A549 (cell line): Measurements from ENCODE around the gene CLSTN1.

ENCODE experiments used
- BHLHE40 ChIP-seq: IDR thresholded peaks from 2 replicates; pipeline ENCODE4 v1.6.1; 2012; ENCODE audit warnings: low read depth, low read length, inconsistent platforms
- CTCF ChIP-seq: fragments of >200 bp; sonication (Bioruptor Twin); formaldehyde crosslinking; IDR thresholded peaks from 3 replicates; pipeline ENCODE4 v1.5.1; 2016
- HOXA7 ChIP-seq: fragments of 250-450 bp; sonication (Bioruptor Pico); IDR thresholded peaks from 2 replicates; pipeline ENCODE4 v1.5.0; 2020; ENCODE audit warnings: mild to moderate bottlenecking, moderate library complexity
- KDM1A ChIP-seq: fragments of 200-600 bp; sonication (generic); IDR thresholded peaks from 2 replicates; pipeline ENCODE4 v1.6.1; 2016; ENCODE audit warnings: low read depth, mild to moderate bottlenecking
- POLR2A ChIP-seq: IDR thresholded peaks from 2 replicates; pipeline ENCODE4 v1.6.1; 2012; ENCODE audit warnings: mild to moderate bottlenecking, low read length
- REST ChIP-seq: fragments of 200-600 bp; sonication (generic); IDR thresholded peaks from 2 replicates; pipeline ENCODE4 v1.6.1; 2016; ENCODE audit warnings: antibody characterized with exemption, mild to moderate bottlenecking, moderate library complexity
- SMC3 ChIP-seq: fragments of >200 bp; sonication (Bioruptor Twin); formaldehyde crosslinking; IDR thresholded peaks from 3 replicates; pipeline ENCODE4 v1.6.1; 2018; ENCODE audit warnings: inconsistent platforms
- TP53 ChIP-seq: fragments of 250-450 bp; sonication (Bioruptor Pico); IDR thresholded peaks from 2 replicates; pipeline ENCODE4 v1.5.0; 2021; ENCODE audit warnings: mild to moderate bottlenecking, moderate library complexity

DNA sequence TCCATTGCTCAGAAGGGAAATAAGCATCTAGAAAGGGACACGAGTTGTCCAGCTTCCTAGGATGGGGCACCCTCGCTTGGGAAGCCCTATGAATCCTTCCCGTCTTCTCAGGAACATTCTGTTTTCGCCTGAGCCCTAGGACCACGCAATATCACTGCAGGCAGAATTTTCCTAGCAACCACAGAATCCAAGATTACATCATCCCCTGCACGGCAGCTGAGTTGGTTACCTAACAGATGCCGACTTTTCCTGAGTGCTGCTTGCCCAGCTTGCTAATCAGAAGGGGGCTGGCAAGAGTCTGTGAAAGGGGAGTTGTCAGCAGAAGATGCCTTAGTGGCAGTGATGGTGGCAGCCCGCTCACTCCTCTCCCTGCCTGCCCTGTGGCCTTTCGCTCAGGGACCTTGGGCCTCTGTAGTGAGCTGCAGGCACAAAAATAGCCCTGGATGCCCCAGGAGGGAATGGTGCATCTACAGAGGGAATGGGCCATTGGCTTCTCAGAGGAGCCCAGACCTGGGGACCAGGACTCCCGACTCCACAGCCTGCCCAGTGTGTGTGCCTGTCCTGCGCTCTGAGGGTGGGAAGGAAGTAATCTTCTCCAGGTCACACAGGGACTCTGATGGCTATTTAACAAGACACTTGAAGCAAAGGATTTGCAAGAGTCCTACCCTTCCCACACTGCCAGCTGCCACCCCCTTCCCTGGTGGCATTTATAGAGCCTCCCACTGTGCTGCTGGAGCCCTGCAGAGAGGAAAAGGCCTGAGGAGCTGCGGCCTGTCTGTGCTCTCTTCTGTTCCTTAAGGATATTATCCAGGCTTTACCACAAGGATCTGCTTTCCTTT, 28.9 kb upstream of the CLSTN1 start:
- no peak for TF ChIP-seq BHLHE40
- TF ChIP-seq CTCF: no peak
- no peak for TF ChIP-seq POLR2A
- no peak for TF ChIP-seq HOXA7 (CRISPR knock-in tag)
- no peak for TF ChIP-seq TP53
- TF ChIP-seq KDM1A: no peak
- TF ChIP-seq REST: no peak
- TF ChIP-seq SMC3: no peak
